HS-5 (cell line): ENCODE measurements around the gene TMEM273.

ENCODE experiments used
- DNase-seq: peaks from one replicate; pipeline ENCODE4 v3.0.0-alpha.2; 2012; ENCODE audit warnings: low read depth

TMEM273 gene

DNA sequence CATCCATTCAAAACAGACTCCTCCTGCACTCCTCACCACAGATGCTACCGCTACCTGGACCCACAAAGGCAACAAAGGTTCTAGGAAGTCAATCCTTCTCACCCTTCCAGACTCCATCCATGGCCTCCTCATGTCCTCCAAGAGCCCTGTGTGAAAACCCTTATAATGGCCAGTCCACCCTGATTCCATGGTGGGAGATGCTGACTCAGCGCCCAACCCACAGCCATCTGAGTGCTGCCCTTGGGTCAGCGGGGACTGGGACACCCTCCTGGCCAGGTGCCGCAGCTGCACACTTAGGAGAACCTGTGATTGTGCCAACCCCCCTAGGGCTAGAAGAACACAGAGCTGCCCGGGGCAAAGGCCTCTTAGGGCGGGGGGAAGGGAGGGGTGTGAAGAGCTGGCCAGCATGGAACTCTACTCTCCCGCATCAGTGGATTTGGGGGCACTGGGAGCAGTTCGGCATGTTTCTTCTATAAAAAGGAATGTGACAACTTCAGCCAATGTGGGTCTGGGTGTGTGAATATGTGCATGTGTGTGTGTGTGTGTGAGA lies 25.4 kb downstream of the TMEM273 start:
- no peak for DNase-seq

DNA sequence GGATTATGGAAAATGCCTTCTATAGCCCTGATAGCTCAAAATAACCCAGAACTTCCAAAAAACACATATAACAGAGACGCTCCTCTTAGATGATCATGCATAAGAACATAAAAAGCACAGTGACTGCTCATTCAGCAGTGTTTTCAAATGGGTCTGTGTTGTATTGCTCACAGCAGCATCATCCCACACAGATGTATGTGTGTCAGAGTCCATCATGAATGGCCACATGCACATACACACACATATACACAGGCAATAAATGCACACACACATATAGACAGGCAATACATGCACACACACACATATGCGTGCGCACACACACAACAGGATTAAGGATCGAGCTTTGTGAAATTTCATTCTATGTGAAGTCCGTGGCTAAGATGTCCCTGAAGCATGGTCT lies 26.1 kb downstream of the TMEM273 start:
- DNase-seq, result no peak

DNA sequence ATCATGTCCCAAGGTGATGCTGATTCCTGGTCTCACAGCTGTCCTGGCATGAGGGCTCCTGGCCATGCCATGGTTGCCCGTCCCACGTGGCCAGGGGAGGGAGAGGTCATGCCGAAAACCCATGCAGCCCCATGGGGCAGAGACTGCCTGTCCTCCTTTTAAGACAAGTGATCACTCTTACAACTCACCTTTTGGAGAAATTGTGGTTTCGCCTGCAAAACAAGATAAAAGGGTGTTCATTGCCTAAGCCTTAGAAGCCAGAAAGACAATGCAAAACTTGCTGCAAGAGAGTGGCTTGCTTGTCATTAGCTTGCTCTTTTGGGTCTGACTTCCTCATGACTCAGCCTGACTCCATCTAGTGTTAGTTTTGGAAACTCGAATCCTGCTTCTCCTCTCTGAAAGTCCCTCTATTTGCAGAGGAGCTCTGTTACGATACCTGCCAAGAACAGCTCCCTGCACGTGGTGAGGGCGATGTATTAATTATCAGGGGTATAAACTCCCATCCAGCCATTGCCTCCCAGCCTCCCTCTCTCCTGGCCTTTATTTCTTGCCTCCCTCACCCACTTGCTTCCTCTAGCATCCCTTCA lies 26.7 kb downstream of the TMEM273 start:
- DNase-seq, result no peak

DNA sequence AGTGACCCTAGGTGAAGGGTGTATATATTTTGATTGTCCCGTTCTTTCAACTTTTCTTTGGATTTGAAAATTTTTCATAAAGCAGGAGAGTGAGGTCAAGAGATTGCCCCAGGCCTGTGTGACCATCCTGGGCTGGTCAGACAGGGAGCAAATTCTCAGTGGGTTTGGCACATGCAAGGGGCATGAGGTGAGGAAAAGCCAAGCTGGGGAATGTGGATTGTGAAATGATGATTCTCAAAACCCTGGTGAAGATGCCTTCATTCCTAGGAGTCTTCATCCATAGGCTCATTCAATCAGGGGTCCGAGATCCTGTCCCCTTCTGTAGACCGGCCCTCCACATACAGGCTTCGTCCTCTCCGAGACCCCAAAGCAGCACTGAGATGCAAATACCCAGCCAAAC lies 27.4 kb downstream of the TMEM273 start:
- no peak for DNase-seq

DNA sequence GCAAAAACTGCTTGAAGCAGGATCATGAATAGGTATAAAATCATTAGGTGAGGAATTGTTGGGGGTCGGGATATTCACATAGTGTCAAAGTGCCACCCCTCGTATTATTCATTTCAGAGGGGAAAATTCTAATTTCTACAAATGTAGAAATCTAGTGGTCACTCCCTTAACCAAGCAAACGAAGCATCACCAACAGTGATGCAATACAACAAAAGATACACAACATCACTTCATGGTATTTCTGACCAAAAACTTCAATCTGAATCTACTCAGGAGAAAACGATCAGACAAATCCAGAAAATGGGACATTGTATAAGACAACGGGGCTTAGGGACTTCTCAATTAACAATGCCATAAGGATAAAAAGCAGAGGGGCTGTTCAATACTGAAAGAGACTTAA lies 28.1 kb downstream of the TMEM273 start:
- DNase-seq, result no peak

DNA sequence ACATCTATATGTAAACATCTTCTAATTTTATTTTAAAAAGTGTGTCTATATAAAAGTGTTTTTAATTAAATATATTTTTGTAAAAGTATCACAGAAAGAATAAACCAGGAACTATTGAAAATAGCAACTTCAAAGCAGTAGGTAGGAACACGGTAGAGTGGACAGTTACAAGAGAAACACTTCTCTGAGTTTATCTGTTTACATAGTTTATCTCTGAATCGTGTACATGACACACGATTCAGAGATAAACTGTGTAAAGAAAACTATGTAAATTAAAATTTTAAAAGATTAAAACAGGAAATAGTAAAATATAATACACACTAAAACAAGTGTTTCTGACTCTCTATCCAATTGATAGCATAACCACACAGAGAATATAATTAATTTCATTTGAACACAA lies 29.3 kb downstream of the TMEM273 start:
- no peak for DNase-seq

DNA sequence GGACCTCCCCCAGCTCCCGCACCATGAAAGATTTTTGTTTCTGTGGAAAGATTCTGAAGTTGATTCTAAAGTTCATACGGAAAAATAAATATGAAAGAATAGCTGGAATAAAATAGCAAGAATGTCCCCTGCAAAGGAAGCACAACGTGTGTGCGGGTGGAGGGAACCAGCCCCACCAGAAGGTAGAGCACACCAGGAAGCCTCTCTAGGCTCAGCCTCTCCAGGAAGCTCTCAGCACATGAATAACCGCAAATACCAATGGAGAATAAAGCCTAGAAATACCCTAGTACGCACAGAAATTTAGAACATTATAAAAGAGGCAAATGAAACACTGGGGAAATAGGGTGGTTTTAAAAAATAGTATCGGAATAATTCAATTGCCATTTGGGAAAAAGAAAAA lies 29.8 kb downstream of the TMEM273 start:
- DNase-seq, result no peak

DNA sequence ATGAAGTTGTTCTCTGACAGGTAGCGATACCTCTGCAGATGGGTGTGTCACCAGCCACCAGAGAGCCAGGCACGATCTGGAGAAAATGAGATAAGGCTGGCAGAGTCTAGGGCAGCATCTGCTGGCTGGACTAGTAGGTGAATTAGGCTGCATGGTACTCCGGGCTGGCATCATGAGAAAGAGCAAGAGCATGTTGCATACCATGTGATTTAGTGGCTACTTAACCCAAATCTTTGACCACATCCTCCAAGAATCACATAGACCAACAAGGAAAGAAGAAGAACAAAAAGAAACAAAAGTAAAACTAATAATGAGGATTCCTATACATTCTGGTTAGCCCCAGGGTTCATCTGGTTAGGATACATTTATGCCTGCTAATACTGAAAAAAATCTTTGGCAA lies 31.0 kb downstream of the TMEM273 start:
- no peak for DNase-seq

DNA sequence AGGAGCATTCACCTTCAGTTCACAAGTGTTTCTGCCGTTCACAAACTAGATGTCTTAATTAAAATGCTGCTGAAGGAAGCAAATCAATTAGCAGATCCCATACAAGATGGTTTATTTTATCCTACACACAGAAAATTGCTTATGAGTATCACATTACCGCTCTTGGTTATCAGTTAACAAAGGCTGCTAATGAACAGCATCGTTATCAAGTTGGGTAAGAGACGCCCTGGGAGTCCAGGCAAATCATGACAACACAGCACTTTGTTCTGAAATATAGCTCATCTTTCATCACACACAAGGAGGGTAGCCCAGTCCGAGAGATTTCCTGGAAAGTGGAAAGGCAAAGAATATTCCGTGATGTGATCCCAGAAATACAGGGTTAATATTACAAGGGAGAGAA lies 33.5 kb downstream of the TMEM273 start:
- no peak for DNase-seq

DNA sequence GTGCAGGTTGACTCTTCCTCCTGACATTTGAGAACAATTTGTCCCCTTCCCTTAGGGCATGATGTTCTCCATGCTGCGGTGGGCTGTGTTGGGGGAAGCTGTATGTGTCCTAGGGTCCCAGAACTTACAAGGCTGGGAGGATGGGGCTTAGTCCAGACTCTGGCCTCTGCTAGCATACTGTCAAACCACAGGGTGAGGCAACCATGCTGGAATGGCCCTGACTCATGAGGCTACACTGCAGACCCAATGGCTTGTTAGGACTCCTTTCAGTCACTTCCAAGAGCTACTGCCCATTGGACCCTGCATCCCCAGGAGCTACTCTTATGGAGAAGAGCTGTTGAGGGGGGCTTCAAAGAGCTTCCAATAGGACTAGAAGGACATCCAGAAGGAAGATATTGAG lies 34.2 kb downstream of the TMEM273 start:
- DNase-seq, result no peak

DNA sequence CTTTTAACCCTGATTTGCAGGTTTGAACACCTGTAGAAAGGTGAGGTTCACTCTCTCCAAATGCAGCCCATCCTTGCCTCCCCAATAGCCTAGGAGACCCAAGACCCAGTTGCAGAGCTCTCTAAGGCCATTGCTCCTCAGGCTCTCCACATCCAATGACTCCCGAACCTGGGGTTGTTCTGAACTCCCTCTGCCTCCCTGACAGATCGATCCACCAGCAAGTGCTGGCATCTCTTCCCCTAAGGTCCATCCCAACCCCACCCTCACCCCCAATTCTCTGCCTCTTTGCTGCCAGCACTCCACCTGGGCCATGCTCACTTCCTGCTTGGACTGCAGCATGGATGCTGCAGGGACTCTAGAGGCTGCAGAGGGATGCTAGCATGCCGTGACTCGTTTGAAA lies 35.1 kb downstream of the TMEM273 start:
- no peak for DNase-seq

DNA sequence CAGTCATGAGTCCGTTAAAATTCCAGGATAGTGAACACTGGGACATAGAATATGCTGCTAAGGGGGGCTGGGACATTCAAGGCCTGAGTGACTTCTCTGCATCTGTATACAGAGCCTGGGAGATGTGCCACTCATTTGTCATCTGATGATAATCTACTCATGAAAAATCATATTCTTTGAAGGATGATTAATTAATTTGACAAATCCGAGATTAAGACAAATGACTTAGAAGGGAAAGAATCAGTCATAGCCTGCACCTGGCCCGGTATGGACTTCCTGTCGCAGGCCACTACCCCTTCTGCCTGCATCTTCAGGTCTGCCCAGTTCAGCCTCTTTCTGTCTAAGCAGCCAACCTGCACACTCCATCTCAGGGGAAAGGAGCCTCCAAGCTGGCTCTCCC lies 35.5 kb downstream of the TMEM273 start:
- DNase-seq, result no peak

DNA sequence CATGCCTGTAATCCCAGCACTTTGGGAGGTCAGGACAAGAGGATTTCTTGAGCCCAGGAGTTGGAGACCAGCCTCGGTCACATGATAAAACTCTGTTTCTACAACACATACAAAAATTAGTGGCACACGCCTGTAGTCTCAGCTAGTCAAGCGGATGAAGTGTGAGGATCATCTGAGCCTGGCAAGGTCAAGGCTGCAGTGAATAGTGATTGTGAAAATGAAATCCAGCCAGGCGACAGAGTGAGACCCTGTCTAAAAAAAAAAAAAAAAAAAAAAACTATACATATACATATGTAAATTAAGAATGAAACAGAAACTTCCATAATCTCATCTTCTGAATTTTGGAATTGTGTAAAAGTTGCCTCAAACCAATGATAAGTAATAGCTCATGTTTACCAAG lies 36.2 kb downstream of the TMEM273 start:
- DNase-seq, result no peak

DNA sequence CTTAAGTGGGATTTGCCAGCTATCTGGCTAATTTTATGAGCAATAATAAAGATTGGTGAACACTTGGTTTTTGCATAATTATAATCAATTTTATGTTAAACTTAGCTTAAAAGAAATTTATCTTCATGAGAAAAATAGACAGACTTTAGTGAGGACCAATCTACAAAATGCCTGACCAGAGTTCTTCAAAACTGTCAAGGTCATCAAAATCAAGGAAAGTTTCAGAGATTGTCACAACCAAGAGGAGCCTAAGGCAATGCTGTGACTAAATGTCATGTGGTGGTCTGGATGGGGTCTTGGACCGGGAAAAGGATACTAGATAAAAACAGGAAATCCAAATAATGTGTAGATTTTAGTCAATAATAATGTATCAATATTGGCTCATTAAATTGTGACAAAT lies 36.7 kb downstream of the TMEM273 start:
- no peak for DNase-seq

DNA sequence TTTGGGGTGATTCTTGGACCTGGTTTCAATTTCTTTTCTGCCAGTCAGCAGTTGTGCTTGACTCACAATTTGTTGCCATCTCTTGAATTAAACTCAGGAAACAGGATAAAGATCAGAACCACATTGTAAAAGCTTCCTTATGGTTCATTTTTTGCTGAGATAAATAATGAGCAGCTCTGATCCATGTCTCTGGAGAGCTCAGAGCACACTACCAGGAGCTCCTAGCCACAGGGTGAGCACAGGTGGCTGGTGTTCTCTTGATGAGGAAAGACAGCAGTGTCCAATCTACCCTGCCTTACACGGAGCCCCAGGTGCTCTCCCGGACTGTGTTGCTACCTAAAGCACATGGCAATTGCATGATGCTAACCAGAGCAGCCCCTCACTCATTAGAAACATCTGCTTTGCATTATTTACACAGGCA lies 37.2 kb downstream of the TMEM273 start:
- DNase-seq, result no peak

DNA sequence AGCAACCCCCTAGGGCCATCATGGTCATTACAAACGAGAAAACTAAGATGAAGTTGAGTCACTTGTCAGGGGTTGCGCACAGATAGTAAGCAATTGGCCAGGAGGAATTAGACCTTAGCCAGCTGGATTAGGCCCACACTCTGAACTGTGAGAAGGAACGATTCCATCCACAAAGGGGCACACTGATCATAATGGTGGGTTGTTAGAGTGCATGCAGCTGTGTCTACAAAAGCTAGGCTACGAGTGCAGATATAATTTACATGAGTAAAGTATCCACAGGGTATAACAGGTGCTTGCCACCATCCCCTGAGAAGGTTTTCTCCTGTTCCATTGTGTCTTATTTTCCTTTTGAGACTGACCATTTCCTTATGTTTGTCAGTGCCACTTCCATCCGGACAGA lies 37.8 kb downstream of the TMEM273 start:
- no peak for DNase-seq

DNA sequence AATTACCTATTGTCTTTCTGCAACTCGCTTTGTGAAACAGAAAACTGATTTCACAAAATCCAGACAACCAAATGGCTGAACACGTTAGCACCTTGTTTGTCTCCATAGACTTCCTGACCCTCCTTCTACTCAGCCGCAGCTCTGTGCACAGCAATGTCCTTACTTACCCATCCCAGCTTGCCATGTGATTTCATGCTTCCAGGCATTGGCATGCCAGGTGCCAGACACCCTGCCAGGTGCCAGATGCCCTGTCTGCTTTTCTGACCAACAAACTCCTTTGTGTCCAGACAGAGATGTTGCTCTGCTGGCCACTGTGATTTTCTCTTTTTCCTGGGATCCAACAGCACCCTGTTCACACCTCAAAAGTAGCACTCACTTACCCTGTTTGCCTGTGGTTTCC lies 38.3 kb downstream of the TMEM273 start:
- no peak for DNase-seq

DNA sequence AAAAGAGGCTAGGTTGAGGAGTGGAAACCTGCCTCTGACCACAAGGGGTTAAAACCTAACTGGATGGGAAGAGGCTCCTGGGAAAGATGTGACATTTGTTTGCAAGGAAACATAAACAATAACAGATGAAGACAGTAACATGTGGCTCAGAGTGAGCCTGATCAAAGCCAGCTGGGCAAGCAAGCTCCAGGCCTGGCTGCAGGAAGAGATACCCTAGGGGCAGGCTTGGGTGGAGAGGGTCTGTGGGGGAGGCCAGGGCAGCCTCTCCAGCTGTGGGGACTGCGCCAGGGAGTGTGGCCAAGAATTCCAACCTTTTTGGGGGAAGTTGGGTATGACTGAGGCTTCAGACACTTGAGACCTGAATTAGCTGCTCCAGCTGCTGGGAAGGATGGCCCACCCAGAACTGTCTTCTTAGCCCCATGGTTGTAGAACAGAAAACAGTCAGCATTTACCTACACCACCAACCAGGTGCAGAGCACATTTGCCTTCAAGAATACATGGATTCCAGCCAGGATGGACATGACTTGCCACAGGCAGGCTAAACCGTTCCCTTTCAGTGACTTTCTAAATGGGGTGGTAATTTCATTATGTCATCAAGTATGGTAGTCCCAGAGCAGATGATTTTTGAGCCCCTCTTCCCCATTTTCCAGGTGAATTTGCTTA lies 44.0 kb downstream of the TMEM273 start:
- DNase-seq, result no peak

DNA sequence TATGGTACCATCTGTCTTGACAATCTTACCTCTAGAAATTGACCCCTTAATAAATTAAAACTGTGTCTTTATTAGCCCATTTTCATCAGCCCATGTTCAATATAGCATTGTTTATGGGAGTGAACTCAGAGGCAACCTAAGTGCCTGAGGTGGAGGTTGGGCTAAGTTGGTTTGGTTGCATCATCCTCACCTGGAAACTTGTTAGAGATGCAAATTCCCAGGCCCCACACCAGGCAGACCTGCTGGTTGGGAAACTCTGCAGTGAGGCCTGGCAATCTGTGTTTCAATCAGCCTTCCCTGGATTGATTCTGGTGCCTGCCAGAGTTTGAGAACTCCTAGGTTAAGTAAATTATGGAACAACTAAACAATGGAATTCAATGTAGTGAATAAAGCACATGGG lies 44.9 kb downstream of the TMEM273 start:
- no peak for DNase-seq

DNA sequence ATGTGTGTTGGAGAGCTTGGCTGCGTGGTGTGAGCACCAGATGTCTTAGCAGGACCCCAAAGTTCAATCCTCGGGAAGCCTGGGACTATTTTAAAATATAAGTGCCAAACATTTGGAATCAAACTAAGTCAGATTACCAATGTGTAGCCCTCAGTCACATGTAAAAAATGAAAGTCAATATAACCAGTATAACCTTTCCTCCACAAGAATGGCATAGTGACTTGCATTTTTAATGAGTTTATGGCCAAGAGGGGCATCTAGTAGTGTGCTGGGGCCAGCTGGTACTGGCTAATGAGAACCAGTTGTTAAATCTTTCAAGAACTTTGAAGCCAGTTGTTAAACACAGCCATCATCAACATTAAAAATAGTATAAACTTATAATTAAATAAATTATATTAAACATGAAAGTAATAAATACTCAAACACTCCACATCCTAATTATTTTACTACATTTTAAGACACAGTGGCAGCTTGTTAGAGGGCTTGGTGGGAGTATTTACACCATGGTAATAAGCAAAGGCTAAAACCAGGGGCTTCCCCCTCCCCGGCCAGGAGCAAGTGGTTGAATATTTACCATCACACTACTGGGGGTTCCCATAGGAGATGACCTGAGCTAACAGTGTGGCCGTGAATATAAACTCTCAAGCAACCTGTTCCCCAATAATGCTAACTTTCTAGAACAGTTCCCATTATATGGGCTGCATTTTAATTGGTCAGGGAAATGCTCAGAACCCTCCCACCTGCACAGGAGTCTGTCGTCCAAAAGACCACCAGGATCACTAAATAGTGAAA lies 46.5 kb downstream of the TMEM273 start:
- no peak for DNase-seq

DNA sequence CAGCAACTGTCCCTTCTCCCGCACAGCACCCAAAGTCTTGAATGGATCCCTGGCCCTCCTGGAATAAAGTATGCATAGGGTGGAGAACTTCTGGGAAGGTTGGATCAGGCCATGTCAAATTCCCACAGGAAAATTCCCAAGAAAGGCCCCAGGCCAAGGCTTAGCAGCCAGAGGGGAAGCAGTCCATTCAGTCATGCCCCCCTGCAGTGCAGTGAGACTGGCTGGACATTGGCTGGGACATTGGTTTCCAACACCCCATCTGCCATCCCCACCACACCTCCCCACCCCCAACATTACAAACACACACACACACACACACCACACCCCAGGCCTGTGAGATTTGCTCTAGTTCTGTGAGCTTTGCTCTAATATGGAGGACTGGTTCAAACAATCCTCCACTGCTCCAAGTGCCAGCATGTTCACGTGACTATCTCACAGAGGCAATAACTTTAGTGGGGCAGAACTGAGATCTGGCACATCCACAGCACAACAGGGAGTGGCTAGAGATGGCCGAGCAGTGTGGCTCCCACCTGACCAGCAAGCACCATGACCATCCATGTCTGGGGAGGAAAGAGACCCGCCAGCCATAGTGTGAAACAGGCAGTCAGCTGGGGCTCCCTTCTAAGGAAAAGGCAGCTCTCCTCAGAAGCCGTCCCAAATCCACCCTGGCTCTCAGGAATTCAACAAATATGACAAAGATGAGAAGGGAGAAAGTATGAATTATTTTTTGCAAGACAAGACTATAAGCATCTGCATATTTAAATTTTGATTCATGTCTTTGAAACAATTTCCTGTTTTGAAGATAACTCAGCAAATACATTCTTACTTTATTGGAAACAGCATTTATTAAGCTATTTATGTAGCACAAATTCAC lies 47.6 kb downstream of the TMEM273 start:
- DNase-seq, result no peak

DNA sequence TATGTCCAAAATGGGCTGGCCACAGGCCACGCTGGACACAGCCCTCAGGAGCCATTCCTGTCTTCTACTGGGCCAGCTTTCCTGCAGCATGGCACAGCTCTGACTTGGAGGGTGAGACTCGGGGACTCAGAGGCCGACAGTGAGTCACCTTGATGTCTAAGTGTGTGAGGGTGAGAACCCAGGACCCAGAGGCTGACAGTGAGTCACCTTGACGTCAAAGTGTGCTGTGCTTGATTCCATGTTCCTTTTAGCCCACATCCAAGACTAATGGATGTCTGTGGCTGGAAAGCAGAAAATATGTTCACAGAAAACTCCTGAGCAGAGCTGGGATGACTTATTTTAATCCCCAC lies 48.4 kb downstream of the TMEM273 start:
- DNase-seq, result peak; percentile 85
